ENCODE data around the gene PARG. TPM values are rescaled to one million over a fixed set of nuclear protein-coding genes. Genes with fewer than 3 reads are reported as not detected.
"Not testable (repeated sequence)": the region's sequence is repeated elsewhere in the genome, so short reads cannot be mapped to it uniquely, and the experiment has no call there.

Gene PARG
- total RNA-seq, 1 donor from 2014 or later, result 35.8 TPM

DNA sequence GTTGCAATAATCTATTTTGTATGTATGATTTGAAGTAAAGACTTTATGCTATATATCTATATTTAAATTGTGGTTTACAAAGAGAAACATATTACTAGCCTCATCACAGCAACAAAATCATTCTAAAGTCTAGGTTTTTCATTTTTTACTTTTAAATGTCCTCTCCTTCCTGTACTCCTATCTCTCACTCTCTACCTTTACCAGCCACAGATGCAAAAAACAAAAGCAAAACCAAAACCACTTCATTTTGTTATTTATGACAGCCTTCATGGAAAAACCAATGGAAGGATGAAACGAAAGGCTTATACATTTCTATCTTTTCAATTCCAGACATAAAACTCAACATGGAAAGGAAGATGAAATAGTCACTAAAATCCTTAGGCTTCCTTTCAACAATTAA, 31.5 kb downstream of the PARG start:
- intact Hi-C loops (cut with DNase I); ATAC-seq; DNase-seq (ENCODE audit: low spot score): not testable (repeated sequence)

DNA sequence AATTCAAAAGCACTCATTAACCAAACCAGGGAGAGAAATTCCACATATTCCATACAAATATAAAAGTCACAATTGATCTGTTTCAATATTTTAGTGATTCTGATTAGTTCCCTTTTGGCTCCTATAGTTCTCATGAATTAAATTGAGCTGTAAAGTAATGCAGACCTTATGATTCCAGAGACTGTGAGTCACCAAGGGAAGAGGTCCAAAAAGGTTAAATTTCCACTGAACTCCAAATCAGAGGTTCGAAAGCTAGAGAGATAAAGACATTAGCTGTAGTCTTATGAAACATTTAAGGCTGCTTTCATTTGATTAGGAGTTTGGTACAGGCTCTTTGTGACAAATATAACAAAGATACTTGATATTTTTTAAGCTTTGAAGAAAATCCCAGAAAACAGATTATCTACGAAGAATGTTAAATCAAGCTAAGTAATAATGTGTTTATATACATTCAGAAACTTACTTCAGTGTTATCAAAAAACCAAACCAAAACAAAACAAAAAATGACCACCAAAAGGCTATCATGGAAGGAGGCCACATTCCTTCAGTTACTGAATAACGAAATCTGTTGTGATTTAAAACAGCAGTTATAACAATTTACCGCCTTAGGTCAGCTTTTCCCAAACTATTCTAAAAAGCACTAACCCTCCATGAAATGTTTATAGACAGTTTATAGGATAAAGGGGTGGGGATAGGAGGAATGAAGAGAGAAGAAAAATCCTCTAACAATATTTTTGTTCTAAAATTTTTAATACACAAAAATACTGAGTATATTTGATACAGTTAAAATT, 33.3 kb downstream of the PARG start:
- intact Hi-C loops (cut with DNase I); ATAC-seq; DNase-seq (ENCODE audit: low spot score): not testable (repeated sequence)

DNA sequence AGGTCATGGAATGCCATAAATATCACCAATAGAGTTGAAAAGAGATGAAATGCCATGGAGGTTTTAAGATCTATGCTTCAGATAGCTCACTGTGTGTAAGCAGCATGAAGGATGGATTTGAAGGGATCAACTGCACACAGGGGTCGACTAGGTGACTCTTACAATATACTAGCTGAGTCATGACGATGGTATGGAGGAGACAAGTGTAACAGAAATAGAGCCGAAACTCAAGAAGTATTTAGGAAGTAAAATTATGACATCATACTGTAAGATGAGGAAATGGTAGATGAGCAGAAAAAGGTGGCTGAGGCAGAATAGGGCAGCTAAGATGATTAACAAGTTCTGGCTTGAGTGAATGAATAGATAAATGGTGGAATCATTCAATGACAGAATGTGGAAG, 38.0 kb downstream of the PARG start:
- ATAC-seq; DNase-seq (ENCODE audit: low spot score); intact Hi-C loops (cut with DNase I): not testable (repeated sequence)

DNA sequence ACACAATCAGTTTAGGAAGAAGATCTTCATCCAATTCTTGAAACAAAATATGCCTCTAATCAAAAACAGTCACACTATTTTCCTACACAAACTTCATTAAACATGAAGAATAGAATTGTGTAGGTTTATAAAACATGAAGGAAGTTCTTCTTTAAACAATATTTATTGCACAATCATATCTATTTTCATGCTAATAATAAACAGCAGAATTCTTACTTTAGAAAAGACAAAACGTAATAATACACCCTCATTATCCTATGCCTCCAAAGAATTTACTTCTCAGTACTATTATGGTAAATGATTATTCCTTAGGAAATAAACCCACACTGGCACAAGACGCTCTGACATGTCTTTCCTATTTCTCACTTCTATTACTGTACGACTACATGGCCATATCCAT, 41.4 kb downstream of the PARG start:
- DNase-seq (ENCODE audit: low spot score); ATAC-seq; intact Hi-C loops (cut with DNase I): not testable (repeated sequence)

DNA sequence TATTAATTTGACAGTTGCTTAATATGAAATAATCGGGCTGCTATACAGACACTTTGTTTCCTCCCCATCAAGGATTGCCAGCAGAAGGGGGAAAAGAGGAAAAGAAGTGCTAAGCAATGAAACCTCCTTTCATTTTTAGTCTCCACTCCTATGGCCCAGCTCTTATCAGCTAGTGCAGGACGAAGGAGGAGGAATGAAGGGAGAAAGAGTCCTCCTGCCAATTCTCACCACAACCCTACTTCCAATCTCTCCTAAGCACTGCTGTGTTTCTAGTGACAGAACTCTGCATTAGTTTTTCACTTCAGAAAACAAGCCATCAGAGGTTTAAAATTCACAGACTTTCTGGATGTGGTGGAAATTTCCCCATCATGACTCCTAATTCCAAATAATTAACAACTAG, 41.8 kb downstream of the PARG start:
- intact Hi-C loops (cut with DNase I); ATAC-seq; DNase-seq (ENCODE audit: low spot score): not testable (repeated sequence)

DNA sequence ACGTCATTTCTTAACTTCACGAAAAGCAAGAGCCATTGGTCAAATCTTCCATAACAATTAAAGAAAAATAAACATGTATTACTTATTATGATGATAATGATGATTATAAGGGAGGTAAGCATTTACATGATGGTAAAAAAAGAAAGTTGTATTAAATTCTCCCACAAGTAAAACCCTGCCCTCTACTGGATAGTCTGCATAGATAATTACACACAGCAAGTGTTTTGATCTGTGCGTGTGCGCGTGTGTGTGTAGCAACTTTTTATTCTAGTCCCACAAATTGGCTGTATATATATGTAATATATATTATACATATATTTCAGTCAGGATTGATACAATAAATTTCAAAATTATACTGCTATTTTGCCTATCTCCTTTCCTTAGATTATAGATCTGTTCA, 51.8 kb downstream of the PARG start:
- intact Hi-C loops (cut with DNase I); ATAC-seq; DNase-seq (ENCODE audit: low spot score): not testable (repeated sequence)

DNA sequence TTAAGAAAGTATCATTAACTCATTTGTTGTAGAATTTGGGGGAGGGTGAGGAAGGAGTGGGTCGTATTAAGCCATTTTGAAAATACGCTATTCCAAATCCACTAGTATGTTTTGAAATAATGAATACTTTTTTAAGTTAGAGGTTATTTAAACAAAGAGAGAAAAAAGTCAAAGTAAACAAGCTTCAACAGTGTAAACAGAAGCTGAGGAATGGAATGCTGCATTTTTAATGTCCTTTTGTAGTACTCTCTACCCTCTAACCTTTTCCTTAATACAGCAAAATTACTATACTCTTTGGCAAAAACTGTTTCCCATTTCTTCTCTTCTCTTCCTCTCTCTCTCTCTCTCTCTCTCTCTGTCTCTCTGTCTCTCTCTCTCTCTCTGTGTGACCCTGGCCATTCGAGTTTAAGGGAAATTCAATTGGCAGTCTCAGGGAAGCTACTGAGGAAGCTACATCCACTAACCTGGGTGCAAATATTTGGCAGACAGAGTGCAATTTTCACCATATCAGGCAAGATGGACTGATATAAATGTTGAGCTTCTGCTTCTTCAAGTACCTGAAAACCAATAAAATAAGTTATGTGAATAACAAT, 57.0 kb downstream of the PARG start:
- intact Hi-C loops (cut with DNase I); ATAC-seq; DNase-seq (ENCODE audit: low spot score): not testable (repeated sequence)

DNA sequence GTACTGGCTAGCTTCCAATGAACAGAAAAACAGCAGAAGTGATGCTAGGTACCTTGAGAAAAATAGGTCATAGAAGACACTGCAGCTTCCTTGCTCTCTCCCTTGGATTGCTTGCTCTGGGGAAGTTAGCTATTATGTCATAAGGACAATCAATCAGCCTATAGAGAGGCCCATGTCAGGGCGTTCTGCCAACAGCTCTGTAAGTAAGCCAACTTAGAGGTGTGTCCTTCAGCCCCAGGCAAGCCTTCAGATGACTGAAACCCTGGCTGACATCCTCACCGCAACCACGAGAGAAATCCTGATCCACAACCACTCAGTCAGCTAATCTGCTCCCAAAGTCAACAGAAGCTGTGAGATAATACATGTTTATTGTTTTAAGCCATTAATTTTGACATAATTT, 58.0 kb downstream of the PARG start:
- ATAC-seq; DNase-seq (ENCODE audit: low spot score); intact Hi-C loops (cut with DNase I): not testable (repeated sequence)

DNA sequence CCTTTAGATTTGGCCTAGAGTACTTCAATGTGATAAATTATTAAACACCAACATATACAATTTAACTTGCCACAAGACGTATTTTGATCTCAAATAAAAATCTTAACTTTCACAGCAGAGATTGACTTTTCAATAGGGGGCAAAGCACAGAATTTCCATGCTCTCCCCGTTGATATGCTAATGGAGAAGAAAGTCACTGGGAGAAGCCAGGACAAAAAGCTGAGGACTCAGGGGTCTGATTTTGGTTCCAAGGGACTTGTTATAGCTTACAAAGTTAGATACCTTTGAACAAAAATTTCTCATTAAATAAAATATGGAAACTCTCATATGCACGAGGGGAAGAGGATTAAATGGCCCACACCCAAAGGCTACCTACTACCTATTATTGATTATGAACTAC, 59.5 kb downstream of the PARG start:
- DNase-seq (ENCODE audit: low spot score); intact Hi-C loops (cut with DNase I); ATAC-seq: not testable (repeated sequence)

DNA sequence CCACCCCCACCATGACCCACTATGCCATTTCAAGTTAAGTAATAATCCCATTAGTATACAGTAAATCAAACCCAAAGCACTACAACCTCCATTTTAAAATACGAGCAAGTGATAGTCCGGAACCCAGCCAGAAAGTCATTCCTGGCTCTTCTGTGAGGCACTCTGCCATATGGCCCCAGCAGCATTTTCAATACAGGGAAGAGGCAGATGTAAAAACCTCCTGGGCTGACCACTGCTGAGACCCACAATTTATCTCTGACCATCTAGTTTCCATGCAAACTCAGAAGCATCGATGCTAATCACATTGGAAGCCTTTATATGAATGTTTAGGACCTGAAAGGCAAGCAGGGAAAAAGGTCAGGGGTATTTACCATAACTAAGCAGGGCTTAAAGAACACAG, 69.1 kb downstream of the PARG start:
- DNase-seq (ENCODE audit: low spot score); ATAC-seq; intact Hi-C loops (cut with DNase I): not testable (repeated sequence)

DNA sequence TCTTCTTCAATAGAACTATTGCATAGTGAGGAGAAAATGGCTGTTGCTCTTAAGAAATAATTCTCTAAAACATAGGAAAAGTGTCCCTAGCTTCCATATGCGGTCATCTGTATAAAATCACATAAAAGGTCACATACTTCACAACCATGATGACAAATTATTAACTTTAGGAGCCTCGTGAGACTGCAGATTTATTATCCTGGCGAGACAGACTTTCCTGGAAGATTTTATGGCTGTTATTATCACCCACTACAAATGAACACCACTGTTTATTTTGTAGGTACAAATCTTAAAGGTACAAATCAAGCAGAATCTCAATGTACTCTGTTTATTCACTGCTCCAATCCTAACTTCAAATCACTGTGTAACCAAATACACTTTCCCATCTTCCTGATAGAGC, 70.4 kb downstream of the PARG start:
- intact Hi-C loops (cut with DNase I); DNase-seq (ENCODE audit: low spot score); ATAC-seq: not testable (repeated sequence)

DNA sequence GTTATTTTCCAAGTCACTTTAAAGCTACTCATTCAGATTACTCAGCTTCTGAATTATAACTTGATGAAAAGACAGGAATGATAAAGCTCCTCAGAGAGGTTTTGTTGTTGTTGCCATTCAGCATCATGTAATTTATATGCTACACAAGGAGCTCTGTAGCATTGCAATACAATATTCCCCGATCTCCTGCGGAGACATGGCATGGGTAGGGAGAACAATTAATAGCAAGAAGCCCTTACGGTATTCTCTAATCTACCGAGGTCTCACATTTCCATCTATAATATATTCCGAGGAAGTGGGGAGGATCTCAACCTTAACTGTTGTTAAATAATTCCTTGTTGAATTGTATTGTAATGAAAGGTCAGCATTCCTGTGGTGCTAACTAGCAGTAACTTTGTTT, 81.9 kb downstream of the PARG start:
- DNase-seq (ENCODE audit: low spot score); intact Hi-C loops (cut with DNase I); ATAC-seq: not testable (repeated sequence)

DNA sequence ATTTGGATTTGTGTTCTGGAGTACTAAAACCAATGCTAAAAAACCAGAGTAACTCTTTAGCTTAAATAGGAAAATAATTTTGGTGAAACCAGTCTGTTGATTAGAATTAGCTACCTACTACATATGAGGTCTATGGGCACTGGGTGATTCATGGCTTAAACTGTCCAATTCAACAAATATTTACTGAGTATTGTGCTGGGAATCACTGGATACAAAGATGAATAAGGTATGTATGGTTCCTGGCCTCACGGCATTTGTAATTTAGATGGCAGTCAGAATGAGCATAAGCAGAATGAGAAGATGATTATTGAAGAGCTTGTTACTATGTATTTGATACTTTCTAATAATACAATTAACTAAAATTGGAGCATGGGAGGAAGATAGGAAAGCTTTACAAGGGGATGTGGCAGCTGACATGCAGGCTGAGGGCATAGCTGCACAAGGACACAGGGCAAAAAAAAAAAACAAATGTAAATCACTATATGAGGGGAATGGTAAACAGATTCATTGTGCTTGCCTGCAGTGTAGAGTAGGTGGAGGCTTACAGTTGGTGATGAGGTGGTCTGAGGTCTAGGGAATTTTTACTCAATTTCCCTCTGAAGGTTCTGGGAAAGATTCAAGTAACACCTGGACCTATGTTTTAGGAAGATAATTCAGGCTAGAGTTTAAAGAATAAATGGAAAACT, 83.0 kb downstream of the PARG start:
- DNase-seq (ENCODE audit: low spot score); ATAC-seq; intact Hi-C loops (cut with DNase I): not testable (repeated sequence)

DNA sequence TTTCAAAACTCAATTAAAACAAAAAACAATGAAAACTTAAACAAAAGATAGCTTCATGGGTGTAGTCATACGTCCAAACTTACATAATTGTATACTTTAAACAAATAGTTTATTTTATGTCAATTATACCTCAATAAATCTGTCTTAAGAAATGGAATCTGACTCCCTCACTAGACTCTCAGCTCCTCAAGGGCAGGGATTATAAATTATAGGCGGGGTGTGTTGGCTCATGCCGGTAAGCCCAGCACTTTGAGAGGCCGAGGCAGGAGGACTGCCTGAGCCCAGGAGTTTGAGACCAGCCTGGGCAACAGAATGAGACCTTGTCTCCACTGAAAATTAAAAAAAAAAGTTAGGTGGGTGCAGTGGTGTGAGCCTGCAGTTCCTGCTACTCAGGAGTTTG, 92.3 kb downstream of the PARG start:
- intact Hi-C loops (cut with DNase I); DNase-seq (ENCODE audit: low spot score); ATAC-seq: not testable (repeated sequence)

DNA sequence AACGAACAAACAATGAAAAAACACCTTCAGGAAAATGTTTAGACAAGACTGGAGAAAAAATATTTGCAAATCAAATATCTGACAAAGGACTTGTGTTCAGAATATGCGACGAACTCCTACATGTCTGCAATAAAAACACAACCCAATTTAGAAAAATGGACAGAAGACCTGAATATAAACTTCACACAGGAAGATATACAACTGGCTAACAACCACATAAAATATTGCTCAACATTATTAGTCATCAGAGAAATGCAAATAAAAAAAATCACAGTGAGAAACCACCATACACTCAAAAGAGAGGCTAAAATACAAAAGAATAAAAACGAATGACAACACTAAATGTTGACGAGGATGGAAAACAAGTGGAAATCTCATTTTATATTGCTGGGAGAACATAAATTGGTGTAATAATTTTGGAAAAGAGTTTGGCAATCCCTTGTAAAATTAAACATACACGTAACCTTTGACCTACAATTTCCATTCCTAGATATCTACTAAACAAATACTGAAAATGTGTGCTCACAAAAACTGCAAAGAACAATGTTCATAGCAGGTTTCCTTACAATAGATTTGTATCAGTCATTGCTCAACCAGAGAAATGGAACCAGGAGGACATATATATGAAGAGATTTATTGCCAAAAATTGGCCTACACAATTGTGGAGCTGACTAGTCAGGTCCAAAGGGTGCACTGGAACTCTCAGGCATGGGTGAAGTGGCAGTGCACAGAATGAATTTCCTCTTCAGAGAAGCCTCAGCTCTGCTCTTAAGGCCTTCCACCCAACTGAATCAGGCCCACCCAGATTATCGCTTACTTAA, 96.8 kb downstream of the PARG start:
- intact Hi-C loops (cut with DNase I), result no loop called here
- DNase-seq (ENCODE audit: low spot score) (no peak), ATAC-seq (no peak)

DNA sequence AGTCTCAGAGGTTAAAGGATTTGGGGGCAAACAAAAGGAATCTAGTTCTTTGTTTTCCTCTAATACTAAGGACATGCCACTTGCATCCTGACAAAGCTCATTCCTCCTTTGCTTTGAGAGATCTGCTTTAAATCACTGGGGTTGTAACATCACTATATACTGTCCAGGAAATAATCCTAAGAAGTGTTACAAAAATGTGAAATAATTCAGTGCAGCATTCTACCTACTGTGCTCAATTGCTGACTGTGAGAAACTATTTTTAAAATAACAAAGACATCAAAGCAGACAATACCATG, 99.5 kb downstream of the PARG start:
- DNase-seq (ENCODE audit: low spot score); intact Hi-C loops (cut with DNase I); ATAC-seq: not testable (repeated sequence)

DNA sequence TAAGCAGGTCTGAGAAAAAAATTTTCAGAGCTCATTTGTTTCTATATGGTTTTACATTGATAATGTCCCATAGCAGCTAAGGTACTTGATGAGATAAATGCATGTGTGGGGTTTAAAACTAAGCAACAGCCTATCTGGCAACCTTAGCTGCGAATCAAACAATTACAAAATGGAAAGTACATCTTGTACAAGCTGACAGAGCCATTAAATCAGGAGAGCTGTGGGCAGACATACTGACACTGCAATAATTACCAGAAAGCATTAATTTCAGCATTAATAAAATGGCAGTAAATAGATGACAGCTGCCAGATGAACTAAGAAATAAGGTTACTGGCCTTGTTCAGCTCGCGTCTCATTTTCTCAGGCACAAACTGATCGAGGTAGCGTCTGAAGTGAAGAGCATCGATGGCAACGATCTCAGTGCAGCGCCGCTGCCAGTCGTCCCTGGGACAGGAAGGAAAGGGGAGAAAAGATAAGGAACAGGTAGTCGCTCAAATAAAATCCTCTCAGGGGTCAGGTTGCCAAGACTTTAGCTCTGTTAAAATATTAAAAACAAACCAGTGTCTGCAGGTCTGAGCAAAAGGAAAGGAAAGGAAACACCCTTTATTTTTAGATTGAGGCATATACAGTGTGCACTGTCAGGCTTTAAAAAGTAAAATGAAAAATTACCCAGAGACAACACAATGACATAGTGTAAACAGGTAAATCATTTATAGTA, 100.1 kb downstream of the PARG start:
- DNase-seq (ENCODE audit: low spot score) (no peak), ATAC-seq (no peak)
- intact Hi-C loops (cut with DNase I), result no loop called here

DNA sequence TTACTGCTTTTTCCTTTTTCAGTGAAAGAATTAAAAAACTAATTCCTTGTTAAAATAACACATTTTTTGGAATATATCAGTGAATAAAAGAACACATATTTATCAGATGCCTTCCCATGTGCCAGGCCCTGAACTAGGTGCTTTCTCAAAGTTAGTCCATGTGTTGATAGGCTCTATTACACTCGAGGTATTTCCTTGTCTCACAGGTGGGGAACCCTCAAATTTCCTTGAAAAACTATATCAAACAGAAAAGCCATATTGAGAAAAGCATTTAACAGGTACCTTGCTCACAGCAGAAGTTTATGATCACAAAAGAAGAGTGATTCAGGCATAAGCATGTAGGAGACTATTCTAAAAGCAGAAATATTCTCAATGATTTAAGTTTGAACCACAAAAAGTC, 104.1 kb downstream of the PARG start:
- DNase-seq (ENCODE audit: low spot score) (no peak), ATAC-seq (no peak)
- intact Hi-C loops (cut with DNase I), result no loop called here

Measured in sciatic nerve (tissue), 2 donors.